Erythroblast (primary cell): ENCODE results near the gene ATP13A2.

Source experiments
- GATA1 ChIP-seq: IDR thresholded peaks from 2 replicates; pipeline ENCODE4 v1.6.1; 2011; ENCODE audit warnings: low read depth, mild to moderate bottlenecking, control low read depth, low read length, moderate library complexity
- POLR2A ChIP-seq: IDR thresholded peaks from 2 replicates; pipeline ENCODE4 v1.6.1; 2011; ENCODE audit warnings: mild to moderate bottlenecking, low read length

- TF ChIP-seq POLR2A (no peak), GATA1 (no peak)
These were observed 55.0 kb downstream of the ATP13A2 start for GRCh38 chr1:16956775-16957174.
